Sigmoid colon (tissue), 3 donors: Measurements from ENCODE around the gene NKX6-1.

Source experiments
- POLR2A ChIP-seq, 2 donors: fragments of 450-650 bp; IDR thresholded peaks; one replicate each; pipeline ENCODE4 v1.6.1; 2016; ENCODE audit warnings: antibody characterized with exemption in 2 of 2, mild to moderate bottlenecking in 2 of 2, moderate library complexity in 2 of 2
- TF ChIP-seq, protein P1 (sequence below), 4 experiments: fragments of 450-650 bp in 3 of 4; fragments of 200-600 bp in 1 of 4; IDR thresholded peaks; one replicate each; pipeline ENCODE4 v1.5.1; 2016 to 2019; ENCODE audit warnings: antibody characterized with exemption in 4 of 4, mild to moderate bottlenecking in 3 of 4, moderate library complexity in 2 of 4

DNA sequence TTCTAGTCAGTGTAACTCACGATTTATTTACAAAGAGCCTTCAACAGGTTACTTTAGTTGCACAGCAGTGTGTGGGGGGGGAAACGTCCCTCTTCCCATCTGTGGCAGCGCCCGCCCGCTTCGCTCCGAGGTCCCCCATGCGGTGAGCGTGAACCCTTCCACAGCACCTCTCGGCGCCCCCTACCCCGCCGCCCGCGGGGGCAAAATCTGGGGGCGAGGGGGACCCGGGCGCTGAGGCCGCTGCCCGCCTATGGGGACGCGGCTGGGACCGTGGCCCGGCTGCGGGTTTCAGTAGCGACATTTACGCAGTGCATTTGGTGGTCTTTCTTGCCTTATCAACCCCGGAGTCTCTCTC is 6.4 kb downstream of the NKX6-1 start:
- TF ChIP-seq, protein P1, sequence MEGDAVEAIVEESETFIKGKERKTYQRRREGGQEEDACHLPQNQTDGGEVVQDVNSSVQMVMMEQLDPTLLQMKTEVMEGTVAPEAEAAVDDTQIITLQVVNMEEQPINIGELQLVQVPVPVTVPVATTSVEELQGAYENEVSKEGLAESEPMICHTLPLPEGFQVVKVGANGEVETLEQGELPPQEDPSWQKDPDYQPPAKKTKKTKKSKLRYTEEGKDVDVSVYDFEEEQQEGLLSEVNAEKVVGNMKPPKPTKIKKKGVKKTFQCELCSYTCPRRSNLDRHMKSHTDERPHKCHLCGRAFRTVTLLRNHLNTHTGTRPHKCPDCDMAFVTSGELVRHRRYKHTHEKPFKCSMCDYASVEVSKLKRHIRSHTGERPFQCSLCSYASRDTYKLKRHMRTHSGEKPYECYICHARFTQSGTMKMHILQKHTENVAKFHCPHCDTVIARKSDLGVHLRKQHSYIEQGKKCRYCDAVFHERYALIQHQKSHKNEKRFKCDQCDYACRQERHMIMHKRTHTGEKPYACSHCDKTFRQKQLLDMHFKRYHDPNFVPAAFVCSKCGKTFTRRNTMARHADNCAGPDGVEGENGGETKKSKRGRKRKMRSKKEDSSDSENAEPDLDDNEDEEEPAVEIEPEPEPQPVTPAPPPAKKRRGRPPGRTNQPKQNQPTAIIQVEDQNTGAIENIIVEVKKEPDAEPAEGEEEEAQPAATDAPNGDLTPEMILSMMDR (IDR thresholded peaks at IDR 0.05) = no peak
- TF ChIP-seq POLR2A (IDR thresholded peaks at IDR 0.05) = no peak
